Testis (tissue), 2 donors: ENCODE results near the gene FCHSD2.

Experiments
- CTCF ChIP-seq, 3 experiments: fragments of 450-650 bp in 2 of 3; fragments of 200-600 bp in 1 of 3; sonication (generic) in 1 of 3; IDR thresholded peaks; one replicate each; pipeline ENCODE4 v1.5.1; 2016 to 2019; ENCODE audit warnings: antibody characterized with exemption in 3 of 3, mild to moderate bottlenecking in 2 of 3, moderate library complexity in 1 of 3
- POLR2A ChIP-seq: fragments of 450-650 bp; IDR thresholded peaks from one replicate; pipeline ENCODE4 v1.6.1; 2017; ENCODE audit warnings: antibody characterized with exemption, mild to moderate bottlenecking, moderate library complexity

- TF ChIP-seq POLR2A: no peak
- no peak for TF ChIP-seq CTCF (IDR thresholded peaks at IDR 0.05)
Measured at GRCh38 chr11:72817966-72818365, 324.2 kb downstream of the FCHSD2 start.
